Bladder microvascular endothelial cell (primary cell): Measurements from ENCODE around the gene CFAP54. TPM values are rescaled to one million over a fixed set of nuclear protein-coding genes. Genes with fewer than 3 reads are reported as not detected.

Experiments
- total RNA-seq: library from RNA; depleted of rRNA; stranded (reverse); fragments of >200 nt; gene quantifications from 2 replicates; pipeline ENCODE4 v1.2.3, GENCODE V29; 2014

Gene CFAP54
- total RNA-seq: 6.6 and 31.5 TPM in 2 replicates

GRCh38 chr12:96489392-96490056 lies at the start of gene CFAP54:
Gene CFAP54, plus strand, starts transcription at chr12:96489577. Its CDS starts 33 bp downstream, at chr12:96489610.

GRCh38 chr12:96906849-96907670 lies 417.7 kb downstream of the CFAP54 start, which contains the start of gene NEDD1:
Gene NEDD1, plus strand, starts transcription at chr12:96907257. Its CDS starts 2,503 bp downstream, at chr12:96909760.

Other genes with a start within 250 kb of the CFAP54 start
- 131 and 186 TPM in 2 replicates for gene CDK17, start 89.1 kb upstream of the CFAP54 start, total RNA-seq